ENCODE measurements around the gene TNFRSF12A.

DNA sequence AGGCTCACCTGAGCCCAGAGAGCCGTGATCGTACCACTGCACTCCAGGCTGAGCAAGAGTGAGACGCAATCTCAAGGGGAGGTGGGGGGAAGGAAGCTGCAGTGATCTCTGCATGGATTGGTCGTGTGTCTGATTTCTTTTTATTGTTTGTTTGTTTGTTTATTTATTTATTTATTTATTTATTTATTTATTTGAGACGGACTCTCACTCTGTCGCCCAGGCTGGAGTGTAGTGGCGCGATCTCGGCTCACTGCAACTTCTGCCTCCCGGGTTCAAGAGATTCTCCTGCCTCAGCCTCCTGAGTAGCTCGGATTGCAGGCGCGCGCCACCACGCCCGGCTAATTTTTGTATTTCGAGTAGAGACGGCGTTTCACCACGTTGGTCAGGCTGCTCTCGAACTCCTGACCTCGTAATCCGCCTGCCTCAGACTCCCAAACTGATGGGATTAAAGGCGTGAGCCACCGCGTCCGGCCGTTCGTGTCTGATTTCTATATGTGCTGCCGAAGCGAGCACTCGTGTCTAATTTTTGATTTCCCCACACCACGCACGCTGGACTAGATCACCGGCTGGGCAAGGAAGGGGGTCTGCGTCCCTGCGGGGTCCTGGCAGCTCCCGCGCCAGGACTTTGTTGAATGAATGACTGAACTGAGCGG, 448 bp upstream of the TNFRSF12A start:
- TF ChIP-seq, protein P1, sequence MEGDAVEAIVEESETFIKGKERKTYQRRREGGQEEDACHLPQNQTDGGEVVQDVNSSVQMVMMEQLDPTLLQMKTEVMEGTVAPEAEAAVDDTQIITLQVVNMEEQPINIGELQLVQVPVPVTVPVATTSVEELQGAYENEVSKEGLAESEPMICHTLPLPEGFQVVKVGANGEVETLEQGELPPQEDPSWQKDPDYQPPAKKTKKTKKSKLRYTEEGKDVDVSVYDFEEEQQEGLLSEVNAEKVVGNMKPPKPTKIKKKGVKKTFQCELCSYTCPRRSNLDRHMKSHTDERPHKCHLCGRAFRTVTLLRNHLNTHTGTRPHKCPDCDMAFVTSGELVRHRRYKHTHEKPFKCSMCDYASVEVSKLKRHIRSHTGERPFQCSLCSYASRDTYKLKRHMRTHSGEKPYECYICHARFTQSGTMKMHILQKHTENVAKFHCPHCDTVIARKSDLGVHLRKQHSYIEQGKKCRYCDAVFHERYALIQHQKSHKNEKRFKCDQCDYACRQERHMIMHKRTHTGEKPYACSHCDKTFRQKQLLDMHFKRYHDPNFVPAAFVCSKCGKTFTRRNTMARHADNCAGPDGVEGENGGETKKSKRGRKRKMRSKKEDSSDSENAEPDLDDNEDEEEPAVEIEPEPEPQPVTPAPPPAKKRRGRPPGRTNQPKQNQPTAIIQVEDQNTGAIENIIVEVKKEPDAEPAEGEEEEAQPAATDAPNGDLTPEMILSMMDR (IDR thresholded peaks at IDR 0.05), result no peak
- TF ChIP-seq POLR2A (IDR thresholded peaks at IDR 0.05; ENCODE audit: low read depth) (no peak), POLR2AphosphoS5 (IDR thresholded peaks at IDR 0.05) (no peak)

Measured in esophagus muscularis mucosa (tissue), 3 donors.